ENCODE measurements around the gene ADAM19.
A peak's percentile ranks its signal among the peaks of the same experiment; 100 is the strongest.

The ADAM19 gene

GRCh38 chr5:157520911-157521703, 54.5 kb downstream of the ADAM19 start:
- ChIA-PET CTCF (interaction anchor here (1.1 to 1.6 kb wide), 3 partner anchors 195 to 222 kb away, joined by 3 to 4 read pairs (median 3); no protein-coding TSS in a partner anchor), POLR2A (no interaction called here)
- no peak overlapping the region for H3K4me3 ChIP-seq (ENCODE audit: low read depth, low read length)
- TF ChIP-seq, protein P1, sequence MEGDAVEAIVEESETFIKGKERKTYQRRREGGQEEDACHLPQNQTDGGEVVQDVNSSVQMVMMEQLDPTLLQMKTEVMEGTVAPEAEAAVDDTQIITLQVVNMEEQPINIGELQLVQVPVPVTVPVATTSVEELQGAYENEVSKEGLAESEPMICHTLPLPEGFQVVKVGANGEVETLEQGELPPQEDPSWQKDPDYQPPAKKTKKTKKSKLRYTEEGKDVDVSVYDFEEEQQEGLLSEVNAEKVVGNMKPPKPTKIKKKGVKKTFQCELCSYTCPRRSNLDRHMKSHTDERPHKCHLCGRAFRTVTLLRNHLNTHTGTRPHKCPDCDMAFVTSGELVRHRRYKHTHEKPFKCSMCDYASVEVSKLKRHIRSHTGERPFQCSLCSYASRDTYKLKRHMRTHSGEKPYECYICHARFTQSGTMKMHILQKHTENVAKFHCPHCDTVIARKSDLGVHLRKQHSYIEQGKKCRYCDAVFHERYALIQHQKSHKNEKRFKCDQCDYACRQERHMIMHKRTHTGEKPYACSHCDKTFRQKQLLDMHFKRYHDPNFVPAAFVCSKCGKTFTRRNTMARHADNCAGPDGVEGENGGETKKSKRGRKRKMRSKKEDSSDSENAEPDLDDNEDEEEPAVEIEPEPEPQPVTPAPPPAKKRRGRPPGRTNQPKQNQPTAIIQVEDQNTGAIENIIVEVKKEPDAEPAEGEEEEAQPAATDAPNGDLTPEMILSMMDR (IDR thresholded peaks at IDR 0.05; ENCODE audit: insufficient read depth, low read length, missing control alignments): no peak
- DNase-seq (ENCODE audit: low read depth, low spot score): no peak

DNA sequence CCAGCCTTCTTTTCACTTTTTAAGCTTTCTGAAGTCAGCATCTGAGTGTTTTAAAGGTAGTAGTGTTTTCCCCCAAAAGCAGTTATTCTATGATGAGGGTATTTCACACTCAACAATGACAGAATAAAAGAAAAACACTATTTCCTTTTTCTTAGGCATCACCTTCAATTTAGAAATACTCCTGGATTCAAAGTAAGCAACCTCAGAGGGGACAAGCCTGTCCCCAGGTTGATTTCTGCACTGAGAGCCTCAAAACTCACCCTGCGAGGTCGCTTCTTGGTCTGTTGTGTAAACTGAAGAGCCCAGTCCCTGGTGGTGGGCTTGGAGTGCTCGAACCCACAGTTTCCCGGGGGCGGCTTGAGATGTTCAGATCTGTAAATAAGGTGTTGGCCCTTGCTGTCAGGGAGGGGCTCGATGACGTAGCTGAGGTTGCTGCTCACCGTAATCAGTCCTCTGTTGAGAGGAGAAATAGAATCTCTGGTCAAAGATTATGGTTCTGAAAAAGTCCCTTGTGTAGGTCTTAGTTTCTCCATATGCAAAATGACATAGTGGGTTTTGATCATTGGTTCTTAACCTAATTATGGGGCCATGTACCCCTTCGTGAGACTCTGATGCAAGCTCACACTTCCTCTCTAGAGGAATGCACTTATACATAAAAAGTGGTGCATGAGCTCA, 55.9 kb downstream of the ADAM19 start:
- TF ChIP-seq, protein P1 (IDR thresholded peaks at IDR 0.05; ENCODE audit: insufficient read depth, low read length, missing control alignments): no peak
- DNase-seq (ENCODE audit: low read depth, low spot score): no peak
- H3K4me3 ChIP-seq (ENCODE audit: low read depth, low read length): no peak overlapping the region
- POLR2A ChIA-PET: no interaction called here
- CTCF ChIA-PET: interaction anchor here (1.1 to 1.6 kb wide), 3 partner anchors 50 to 223 kb away, joined by 3 to 4 read pairs (median 3); no protein-coding TSS in a partner anchor

GRCh38 chr5:157518963-157519362, 56.6 kb downstream of the ADAM19 start:
- no peak overlapping the region for H3K4me3 ChIP-seq (ENCODE audit: low read depth, low read length)
- ChIA-PET POLR2A (no interaction called here), CTCF (interaction anchor here (1.2 kb wide), 1 partner anchor 50 kb away, joined by 3 read pairs; no protein-coding TSS in a partner anchor)
- no peak for DNase-seq (ENCODE audit: low read depth, low spot score)
- TF ChIP-seq, protein P1 (IDR thresholded peaks at IDR 0.05; ENCODE audit: insufficient read depth, low read length, missing control alignments): no peak

- POLR2A ChIA-PET: interaction anchor here (0.6 to 1.8 kb wide), 7 partner anchors 10 to 155 kb away, joined by 3 to 7 read pairs (median 4); partner anchors contain the start of gene ADAM19
- H3K4me3 ChIP-seq (ENCODE audit: low read depth, low read length): no peak overlapping the region
- CTCF ChIA-PET: interaction anchor here (0.9 to 1.9 kb wide), 7 partner anchors 9 to 227 kb away, joined by 3 to 10 read pairs (median 5); partner anchors contain the start of gene LSM11
- DNase-seq (ENCODE audit: low read depth, low spot score): peak; percentile 77
- TF ChIP-seq, protein P1 (IDR thresholded peaks at IDR 0.05; ENCODE audit: insufficient read depth, low read length, missing control alignments): no peak
Observed at GRCh38 chr5:157516626-157517325, 58.8 kb downstream of the ADAM19 start.

- peak; percentile 61 for DNase-seq (ENCODE audit: low read depth, low spot score)
- CTCF ChIA-PET: interaction anchor here (0.9 to 1.9 kb wide), 6 partner anchors 18 to 227 kb away, joined by 3 to 10 read pairs (median 6); partner anchors contain the start of gene LSM11
- TF ChIP-seq, protein P1 (IDR thresholded peaks at IDR 0.05; ENCODE audit: insufficient read depth, low read length, missing control alignments): no peak
- no peak overlapping the region for H3K4me3 ChIP-seq (ENCODE audit: low read depth, low read length)
- POLR2A ChIA-PET: interaction anchor here (0.6 to 1.8 kb wide), 6 partner anchors 9 to 154 kb away, joined by 3 to 7 read pairs (median 4); partner anchors contain the start of gene ADAM19
Observed at GRCh38 chr5:157516006-157516405, 59.6 kb downstream of the ADAM19 start.
